Myocyte (in vitro differentiated cells): Measurements from ENCODE around the gene SEL1L3. TPM values are rescaled to one million over a fixed set of nuclear protein-coding genes. Genes with fewer than 3 reads are reported as not detected.
A peak's percentile ranks its signal among the peaks of the same experiment; 100 is the strongest.

Source experiments
- DNase-seq: peaks from one replicate; pipeline ENCODE4 v3.0.0-alpha.2; 2012; ENCODE audit warnings: low read depth
- total RNA-seq: library from RNA; depleted of rRNA; stranded (reverse); fragments of >200 nt; gene quantifications from 2 replicates; pipeline ENCODE4 v1.2.3, GENCODE V29; 2014

Gene SEL1L3
- total RNA-seq, 1 donor from 2014 or later = 6.8 TPM

GRCh38 chr4:25818876-25819275 is 43.9 kb downstream of the SEL1L3 start:
- no peak for DNase-seq

GRCh38 chr4:25818371-25818871 is 44.4 kb downstream of the SEL1L3 start:
- no peak for DNase-seq

DNA sequence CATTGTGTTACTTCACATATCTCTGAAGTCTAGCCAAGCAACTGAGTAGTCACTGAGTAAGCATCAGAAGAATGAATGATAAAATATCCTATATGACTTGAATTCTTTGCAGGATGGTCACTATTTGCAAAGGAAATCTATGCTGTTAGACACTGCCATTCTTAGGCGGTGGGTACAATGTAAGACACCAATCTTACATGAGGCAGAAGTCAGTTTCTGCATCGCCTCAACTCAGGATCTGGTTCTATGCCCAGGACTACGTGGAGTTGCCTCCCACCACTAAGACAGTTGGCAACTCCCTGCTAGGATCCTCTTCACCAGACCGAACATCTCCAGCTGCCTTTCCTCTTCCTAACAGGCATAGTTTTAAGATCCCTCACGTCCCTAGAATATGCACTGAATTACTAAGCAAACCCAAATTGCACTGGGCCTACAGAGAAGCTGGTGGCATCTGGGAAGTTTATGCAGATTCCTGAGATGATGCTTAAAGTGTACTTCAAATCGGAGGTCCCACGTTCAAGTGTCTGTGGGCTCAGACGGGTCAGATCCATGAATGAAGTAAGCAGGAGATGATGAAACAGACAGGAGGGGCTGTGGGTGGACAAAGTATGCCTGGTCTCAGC is 45.6 kb downstream of the SEL1L3 start:
- peak; percentile 69 for DNase-seq

DNA sequence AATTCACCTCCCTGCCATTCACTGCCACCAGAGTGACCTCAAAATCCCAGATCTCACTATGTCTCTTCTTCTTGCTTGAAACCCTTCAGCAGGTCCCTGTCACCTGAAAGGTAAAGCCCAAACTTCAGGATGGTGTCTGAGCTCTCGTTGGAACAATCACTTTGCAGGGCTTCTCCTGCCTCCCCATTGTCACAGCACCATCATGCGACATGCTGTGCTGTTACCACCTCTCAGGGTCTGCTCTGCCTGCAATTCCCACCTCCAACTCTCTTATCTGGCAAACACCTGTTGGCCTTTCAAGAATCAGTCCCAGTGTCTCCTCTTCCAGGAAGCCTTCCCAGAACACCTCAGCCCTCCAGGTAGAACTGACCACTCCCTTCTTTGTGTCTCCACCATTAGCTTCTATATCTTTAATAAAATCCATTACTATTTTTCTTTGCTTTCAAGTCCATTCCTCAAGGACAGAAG is 46.2 kb downstream of the SEL1L3 start:
- DNase-seq = no peak

GRCh38 chr4:25815586-25815985 is 47.2 kb downstream of the SEL1L3 start:
- DNase-seq = no peak

GRCh38 chr4:25814301-25815136 is 48.3 kb downstream of the SEL1L3 start:
- DNase-seq = peak; percentile 66

- DNase-seq = peak; percentile 78
Measured at GRCh38 chr4:25813448-25814106, 49.2 kb downstream of the SEL1L3 start.

- no peak for DNase-seq
Measured at GRCh38 chr4:25811841-25812240, 50.9 kb downstream of the SEL1L3 start.

DNA sequence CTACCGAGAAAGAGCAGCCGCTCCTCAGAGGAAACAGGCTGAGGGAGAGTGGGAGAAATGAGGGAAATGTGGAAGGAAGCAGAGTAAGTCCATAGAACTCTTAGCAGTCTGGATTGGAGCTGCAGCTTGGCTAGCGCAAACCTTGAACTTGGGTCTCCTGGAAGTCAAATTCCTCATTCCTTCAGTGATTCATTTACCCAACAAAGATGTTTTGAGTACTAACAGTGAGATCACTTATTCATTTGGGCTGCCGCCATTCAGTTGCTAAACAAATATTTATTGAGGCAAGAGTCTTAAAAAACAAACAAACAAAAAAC is 51.5 kb downstream of the SEL1L3 start:
- DNase-seq = no peak

GRCh38 chr4:25810461-25811373 is 52.1 kb downstream of the SEL1L3 start:
- DNase-seq = peak; percentile 22

GRCh38 chr4:25809996-25810395 is 52.8 kb downstream of the SEL1L3 start:
- peak; percentile 62 for DNase-seq

GRCh38 chr4:25807102-25807728 is 55.6 kb downstream of the SEL1L3 start:
- peak; percentile 28 for DNase-seq

GRCh38 chr4:25805255-25805860 is 57.4 kb downstream of the SEL1L3 start:
- DNase-seq = no peak

- no peak for DNase-seq
Measured at GRCh38 chr4:25803720-25804225, 59.0 kb downstream of the SEL1L3 start.

GRCh38 chr4:25801594-25801993 is 61.2 kb downstream of the SEL1L3 start:
- DNase-seq = no peak

DNA sequence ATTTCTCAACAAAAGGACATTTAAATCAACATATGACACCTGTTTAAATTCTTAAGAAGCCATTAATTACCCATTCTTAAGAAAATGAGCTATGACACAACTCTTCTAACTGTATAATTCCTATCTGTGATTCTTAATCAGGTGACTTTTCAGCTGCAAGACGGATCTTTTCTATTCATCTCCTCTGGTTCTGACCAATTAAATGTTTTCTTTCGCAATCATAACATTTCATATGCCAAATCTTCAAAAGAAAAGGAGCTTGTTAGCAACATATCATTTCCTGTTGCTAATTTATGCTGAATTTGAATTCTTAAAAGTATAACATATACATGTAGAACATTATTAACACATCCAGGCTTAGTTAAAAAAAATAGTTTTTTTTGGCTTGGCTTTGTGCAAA is 62.5 kb downstream of the SEL1L3 start:
- no peak for DNase-seq

DNA sequence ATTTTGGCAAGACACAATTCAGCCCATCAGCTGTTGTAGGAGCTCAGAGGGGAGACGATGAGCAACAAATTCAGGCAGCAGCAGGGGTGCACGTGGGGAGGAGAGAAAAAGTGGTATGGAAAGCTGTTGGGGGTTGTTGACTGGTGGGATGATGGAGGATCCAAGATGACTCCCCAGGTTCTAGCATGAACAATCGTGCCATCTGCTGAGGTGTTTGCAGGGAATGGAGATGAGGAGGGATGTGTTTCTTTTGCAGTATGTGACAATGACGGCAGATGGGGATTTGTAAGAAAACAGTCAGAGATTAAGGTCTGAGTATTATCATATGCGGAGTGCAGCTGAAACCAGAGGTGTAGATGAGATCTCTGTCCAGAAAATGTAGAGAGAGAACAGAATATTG is 63.3 kb downstream of the SEL1L3 start:
- DNase-seq = no peak

DNA sequence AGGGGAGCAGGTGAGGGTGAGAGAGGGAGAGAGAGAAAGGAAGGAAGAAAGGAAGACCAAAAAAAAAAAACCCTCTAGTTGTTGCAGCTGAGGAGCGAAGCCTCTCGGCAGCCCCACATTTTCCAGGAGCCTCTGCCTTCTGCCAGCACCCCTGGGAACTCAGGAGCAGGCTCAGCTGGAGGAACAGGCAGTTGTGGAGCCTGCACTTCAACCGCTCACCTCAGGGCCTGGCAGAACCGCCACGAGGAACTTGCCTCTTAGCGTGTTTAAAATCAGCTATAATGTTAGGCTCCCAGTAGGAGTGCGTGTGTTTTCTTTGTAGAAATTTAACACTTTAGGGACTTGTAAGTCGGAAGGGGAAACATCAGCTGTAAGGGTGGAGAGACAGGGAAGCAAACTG is 65.7 kb downstream of the SEL1L3 start:
- DNase-seq = no peak

DNA sequence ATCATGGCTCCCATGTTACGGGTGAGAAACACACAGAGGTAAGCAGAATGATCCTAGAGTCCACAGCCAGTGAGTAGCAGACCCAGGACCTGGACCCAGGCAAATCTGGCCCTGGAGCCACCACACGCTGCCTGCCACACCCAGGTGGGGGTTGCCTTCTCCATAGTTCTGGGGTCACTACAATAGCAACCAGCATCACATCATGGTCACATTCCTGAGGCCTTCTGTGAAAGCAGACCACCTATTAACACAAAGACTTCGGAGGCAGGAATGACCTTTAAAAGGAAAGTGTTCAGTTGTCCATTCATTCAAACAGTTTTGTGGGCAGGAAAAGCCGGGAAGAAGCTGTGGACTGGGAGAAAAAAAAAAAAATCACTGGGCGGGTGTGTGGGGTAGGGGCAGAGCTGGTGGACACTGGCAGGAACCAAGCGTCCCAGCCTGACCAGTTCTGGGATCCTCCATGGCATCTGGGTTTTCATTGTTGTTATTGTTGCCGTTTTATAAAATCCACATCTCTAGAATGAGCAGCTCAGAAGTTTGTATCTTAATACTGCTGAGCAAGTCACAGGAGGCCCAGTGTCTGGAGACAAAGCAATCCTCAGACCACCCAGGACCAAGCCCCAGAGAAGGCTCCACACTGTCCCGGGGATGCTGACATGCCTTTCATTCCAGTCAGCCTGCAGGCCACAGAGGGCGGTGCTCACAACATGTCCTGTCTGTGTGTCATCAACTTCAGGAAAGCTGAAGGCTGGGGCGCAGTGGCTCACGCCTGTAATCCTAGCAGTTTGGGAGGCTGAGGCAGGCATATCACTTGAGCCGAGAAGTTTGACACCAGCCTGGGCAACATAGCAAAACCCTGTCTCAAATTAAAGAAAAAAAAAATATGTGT is 67.0 kb downstream of the SEL1L3 start:
- peak; percentile 87 for DNase-seq
